NCI-H82 treated with DMSO at 0.1 percent for 48 hours (cell line): ENCODE data around the gene RMC1.
"Not testable (repeated sequence)": the region's sequence is repeated elsewhere in the genome, so short reads cannot be mapped to it uniquely, and the experiment has no call there.

ENCODE experiments used
- DNase-seq: peaks from one replicate; lab custom pipeline; 2025; ENCODE audit not compliant: unreplicated experiment; lab: John Stamatoyannopoulos, UW

Gene RMC1

GRCh38 chr18:23495723-23496440 lies 7.4 kb upstream of the RMC1 start:
- DNase-seq: no peak

GRCh38 chr18:23498117-23498516 lies 5.2 kb upstream of the RMC1 start:
- no peak for DNase-seq

- DNase-seq: peak; percentile 71
Observed at GRCh38 chr18:23498877-23499276, 4.4 kb upstream of the RMC1 start.

GRCh38 chr18:23499291-23499781 lies 4.0 kb upstream of the RMC1 start:
- no peak for DNase-seq

- DNase-seq: no peak
Observed at GRCh38 chr18:23501626-23502025, 1.7 kb upstream of the RMC1 start.

GRCh38 chr18:23502516-23503037 lies 734 bp upstream of the RMC1 start:
- DNase-seq: no peak

GRCh38 chr18:23503963-23504344 lies 643 bp downstream of the RMC1 start:
- DNase-seq: no peak

- DNase-seq: no peak
Observed at GRCh38 chr18:23504720-23505119, 1.4 kb downstream of the RMC1 start.

- DNase-seq: no peak
Observed at GRCh38 chr18:23506393-23506792, 3.1 kb downstream of the RMC1 start.

GRCh38 chr18:23510923-23511322 lies 7.6 kb downstream of the RMC1 start:
- not testable (repeated sequence) for DNase-seq

- not testable (repeated sequence) for DNase-seq
Observed at GRCh38 chr18:23512216-23512615, 8.9 kb downstream of the RMC1 start.

- no peak for DNase-seq
Observed at GRCh38 chr18:23512641-23513040, 9.3 kb downstream of the RMC1 start.

GRCh38 chr18:23515911-23516546 lies 12.7 kb downstream of the RMC1 start:
- DNase-seq: peak; percentile 53

- no peak for DNase-seq
Observed at GRCh38 chr18:23519734-23520133, 16.4 kb downstream of the RMC1 start.

- DNase-seq: no peak
Observed at GRCh38 chr18:23521271-23521670, 18.0 kb downstream of the RMC1 start.

GRCh38 chr18:23521907-23522306 lies 18.6 kb downstream of the RMC1 start:
- DNase-seq: no peak

GRCh38 chr18:23523429-23524212 lies 20.3 kb downstream of the RMC1 start:
- no peak for DNase-seq

GRCh38 chr18:23524213-23524707 lies 20.9 kb downstream of the RMC1 start:
- no peak for DNase-seq

GRCh38 chr18:23526501-23527063 lies 23.3 kb downstream of the RMC1 start:
- no peak for DNase-seq

GRCh38 chr18:23528580-23529472 lies 25.5 kb downstream of the RMC1 start:
- no peak for DNase-seq
